Transverse colon (tissue), 4 donors: ENCODE data around the gene SDR42E1.

ENCODE experiments used
- EP300 ChIP-seq: sonication (generic); formaldehyde crosslinking; IDR thresholded peaks from one replicate; pipeline ENCODE4 v1.6.1; 2017; ENCODE audit warnings: antibody characterized with exemption, low read depth
- POLR2A ChIP-seq: fragments of 450-650 bp; IDR thresholded peaks from one replicate; pipeline ENCODE4 v1.6.1; 2016; ENCODE audit warnings: antibody characterized with exemption, mild to moderate bottlenecking, moderate library complexity
- POLR2AphosphoS5 ChIP-seq, 3 donors: sonication (generic); formaldehyde crosslinking; IDR thresholded peaks; one replicate each; pipeline ENCODE4 v1.6.1; 2016; ENCODE audit warnings: antibody characterized with exemption in 3 of 3
- TF ChIP-seq, protein P1 (sequence below), 5 experiments: fragments of 200-600 bp in 3 of 5; fragments of 450-650 bp in 2 of 5; sonication (generic) in 3 of 5; IDR thresholded peaks; 1 replicate in 2 of 5; 2 replicates in 3 of 5; pipeline ENCODE4 v1.5.1; 2016 to 2017; ENCODE audit warnings: antibody characterized with exemption in 5 of 5, inconsistent platforms in 3 of 5, mild to moderate bottlenecking in 2 of 5, moderate library complexity in 1 of 5

DNA sequence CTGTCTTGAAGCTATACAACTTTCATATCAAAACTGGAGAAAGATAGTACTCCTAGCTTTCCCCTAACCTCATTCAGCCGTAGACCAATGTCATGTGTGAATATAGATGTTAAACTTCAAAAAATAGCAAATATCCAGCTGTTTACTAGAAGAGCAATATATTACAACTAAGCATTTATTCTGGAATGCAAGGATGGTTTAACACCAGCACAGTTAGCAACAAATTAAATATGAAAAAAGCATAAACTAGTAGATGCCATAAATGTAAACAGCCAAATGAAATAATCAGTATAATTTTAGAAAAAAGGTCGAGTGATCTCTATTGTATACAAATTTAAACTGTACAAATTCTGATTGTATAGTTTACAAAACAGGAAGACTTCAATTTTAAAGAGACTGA is 59.7 kb downstream of the SDR42E1 start:
- no peak for TF ChIP-seq EP300
- TF ChIP-seq, protein P1, sequence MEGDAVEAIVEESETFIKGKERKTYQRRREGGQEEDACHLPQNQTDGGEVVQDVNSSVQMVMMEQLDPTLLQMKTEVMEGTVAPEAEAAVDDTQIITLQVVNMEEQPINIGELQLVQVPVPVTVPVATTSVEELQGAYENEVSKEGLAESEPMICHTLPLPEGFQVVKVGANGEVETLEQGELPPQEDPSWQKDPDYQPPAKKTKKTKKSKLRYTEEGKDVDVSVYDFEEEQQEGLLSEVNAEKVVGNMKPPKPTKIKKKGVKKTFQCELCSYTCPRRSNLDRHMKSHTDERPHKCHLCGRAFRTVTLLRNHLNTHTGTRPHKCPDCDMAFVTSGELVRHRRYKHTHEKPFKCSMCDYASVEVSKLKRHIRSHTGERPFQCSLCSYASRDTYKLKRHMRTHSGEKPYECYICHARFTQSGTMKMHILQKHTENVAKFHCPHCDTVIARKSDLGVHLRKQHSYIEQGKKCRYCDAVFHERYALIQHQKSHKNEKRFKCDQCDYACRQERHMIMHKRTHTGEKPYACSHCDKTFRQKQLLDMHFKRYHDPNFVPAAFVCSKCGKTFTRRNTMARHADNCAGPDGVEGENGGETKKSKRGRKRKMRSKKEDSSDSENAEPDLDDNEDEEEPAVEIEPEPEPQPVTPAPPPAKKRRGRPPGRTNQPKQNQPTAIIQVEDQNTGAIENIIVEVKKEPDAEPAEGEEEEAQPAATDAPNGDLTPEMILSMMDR (IDR thresholded peaks at IDR 0.05): no peak
- no peak for TF ChIP-seq POLR2A
- TF ChIP-seq POLR2AphosphoS5 (IDR thresholded peaks at IDR 0.05): no peak
